ENCODE results near the gene PABPN1. TPM values are rescaled to one million over a fixed set of nuclear protein-coding genes. Genes with fewer than 3 reads are reported as not detected.
A peak's percentile ranks its signal among the peaks of the same experiment; 100 is the strongest.

The PABPN1 gene
- total RNA-seq, 1 experiment from 2014 or later, result 80.8 TPM

DNA sequence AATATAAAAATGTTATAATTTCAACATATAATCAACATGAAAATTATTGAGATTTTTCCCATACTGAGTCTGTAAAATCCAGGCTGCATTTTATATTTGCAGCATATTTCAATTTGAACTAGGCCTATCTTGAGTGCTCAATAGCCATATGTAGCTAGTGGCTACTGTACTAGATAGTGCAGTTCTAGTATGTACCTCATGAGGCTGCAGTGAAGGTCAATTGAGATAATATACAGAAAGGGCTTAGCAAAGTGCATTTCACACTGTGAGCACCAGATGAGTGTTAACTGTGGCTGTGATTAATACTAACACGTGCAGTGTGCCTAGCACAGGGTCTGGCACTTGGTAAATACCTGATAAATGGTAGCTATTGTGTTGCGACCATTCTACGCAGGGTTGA, 36.8 kb downstream of the PABPN1 start:
- DNase-seq (ENCODE audit: low read depth), result no peak

- DNase-seq (ENCODE audit: low read depth), result no peak
Measured at GRCh38 chr14:23358553-23359166, 37.4 kb downstream of the PABPN1 start.

GRCh38 chr14:23359167-23359626, 37.9 kb downstream of the PABPN1 start:
- no peak for DNase-seq (ENCODE audit: low read depth)

DNA sequence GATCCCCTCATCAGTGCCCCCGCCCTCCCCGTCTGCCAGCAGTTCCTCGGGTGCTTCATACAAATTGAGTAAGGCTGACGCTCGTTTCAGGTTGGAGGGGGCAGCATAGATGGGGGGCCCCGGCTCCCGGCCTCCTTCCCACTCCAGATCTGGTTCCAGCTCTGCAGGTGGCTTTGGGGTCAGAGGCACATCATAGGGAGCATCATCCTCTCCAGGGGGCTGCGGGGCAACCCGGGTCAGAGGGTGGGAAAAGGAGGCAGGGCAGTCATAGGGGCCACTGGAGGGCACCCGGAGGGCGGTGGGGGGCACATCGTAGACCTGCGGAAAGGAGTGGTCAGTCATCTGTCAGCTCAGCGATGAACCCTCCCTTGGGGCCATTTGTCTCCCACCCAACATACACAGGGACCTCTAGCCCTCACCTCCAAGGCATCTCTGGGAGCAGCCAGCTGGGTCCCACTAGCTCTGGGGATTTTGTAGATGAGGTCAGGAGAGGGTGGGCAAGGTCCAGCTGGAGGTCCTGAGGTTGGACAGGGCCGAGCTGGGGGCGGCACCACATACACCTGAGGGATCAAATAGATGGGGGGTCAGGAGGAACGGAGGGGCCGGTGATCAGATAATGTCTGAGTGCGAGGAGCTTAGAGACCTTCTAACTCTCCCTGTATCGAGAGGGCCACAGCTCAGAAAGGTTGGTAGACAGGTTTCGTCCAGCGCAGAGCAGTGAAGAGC, 38.6 kb downstream of the PABPN1 start:
- no peak for DNase-seq (ENCODE audit: low read depth)

GRCh38 chr14:23360496-23360895, 39.2 kb downstream of the PABPN1 start:
- peak; percentile 16 for DNase-seq (ENCODE audit: low read depth)

- DNase-seq (ENCODE audit: low read depth), result peak; percentile 30
Measured at GRCh38 chr14:23361320-23361719, 40.1 kb downstream of the PABPN1 start.

DNA sequence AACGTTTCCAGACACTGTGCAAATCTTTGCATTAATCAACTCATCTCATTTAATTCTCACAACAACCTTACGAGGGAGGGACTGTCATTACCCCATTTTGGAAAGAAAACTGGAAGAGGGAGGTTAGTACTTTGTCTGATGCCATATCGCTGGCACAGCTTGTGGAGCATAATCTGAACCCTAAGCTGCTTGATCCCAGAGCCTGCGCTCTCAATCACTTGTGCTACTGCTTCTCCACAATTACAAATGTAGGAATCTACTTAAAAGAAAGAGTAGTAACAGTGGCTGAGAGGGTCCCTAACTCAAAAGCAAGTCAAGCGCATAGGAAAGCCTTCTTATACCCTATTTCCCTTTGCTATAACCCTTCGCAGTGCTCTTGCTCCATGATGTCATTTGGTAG, 40.5 kb downstream of the PABPN1 start:
- DNase-seq (ENCODE audit: low read depth), result no peak

DNA sequence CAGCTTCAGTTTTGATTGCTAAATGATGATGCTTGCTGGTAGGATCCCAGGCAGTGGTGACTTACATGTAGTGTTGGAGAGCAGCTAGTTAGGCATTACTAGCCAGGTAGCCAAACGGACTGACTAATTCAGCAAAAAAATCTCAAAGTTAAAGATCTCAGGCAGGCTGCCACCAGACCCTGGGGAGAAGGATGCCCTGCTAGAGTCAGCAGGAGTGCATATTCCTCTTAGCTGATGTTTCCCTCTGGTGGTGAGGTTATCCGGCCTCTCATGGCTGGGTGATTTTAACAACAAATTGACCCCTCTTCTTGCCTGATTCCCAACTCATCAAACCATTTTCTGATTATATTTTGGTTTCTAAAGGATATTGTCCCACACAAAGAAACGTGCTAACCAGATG, 40.9 kb downstream of the PABPN1 start:
- peak; percentile 8 for DNase-seq (ENCODE audit: low read depth)

GRCh38 chr14:23364164-23365035, 43.1 kb downstream of the PABPN1 start:
- peak; percentile 20 for DNase-seq (ENCODE audit: low read depth)

GRCh38 chr14:23365036-23365731, 43.9 kb downstream of the PABPN1 start, which contains the start of gene EFS:
Gene EFS, minus strand, starts transcription at chr14:23365172. Its CDS starts 147 bp downstream, at chr14:23365025.
- no peak for DNase-seq (ENCODE audit: low read depth)

GRCh38 chr14:23365732-23366425, 44.6 kb downstream of the PABPN1 start:
- no peak for DNase-seq (ENCODE audit: low read depth)

DNA sequence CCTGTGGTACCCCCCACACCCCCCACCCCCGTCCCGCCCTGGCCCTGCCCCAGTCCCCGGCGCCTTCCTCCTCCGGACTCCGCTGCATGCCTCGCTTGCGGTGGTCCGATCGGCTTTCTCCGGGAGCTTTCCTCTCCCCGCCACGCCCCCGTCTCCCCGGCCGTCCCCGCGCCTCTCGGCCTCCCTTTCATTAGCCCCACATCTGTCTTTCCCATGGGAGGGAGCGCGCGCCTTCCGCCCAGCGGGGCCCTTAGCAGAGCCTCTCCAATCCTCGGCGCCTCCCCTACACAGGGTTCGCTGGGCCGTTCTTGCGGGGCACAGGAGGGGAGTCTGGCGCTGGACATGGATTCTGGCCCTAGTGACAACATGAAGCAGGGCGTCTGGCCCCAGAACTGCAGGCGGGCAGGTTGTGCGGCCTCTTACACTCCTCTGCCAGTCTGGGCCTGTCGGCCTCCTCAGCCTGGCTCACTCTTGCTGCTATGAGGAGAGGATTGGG, 45.2 kb downstream of the PABPN1 start:
- no peak for DNase-seq (ENCODE audit: low read depth)

- DNase-seq (ENCODE audit: low read depth), result no peak
Measured at GRCh38 chr14:23370221-23370620, 49.0 kb downstream of the PABPN1 start.

DNA sequence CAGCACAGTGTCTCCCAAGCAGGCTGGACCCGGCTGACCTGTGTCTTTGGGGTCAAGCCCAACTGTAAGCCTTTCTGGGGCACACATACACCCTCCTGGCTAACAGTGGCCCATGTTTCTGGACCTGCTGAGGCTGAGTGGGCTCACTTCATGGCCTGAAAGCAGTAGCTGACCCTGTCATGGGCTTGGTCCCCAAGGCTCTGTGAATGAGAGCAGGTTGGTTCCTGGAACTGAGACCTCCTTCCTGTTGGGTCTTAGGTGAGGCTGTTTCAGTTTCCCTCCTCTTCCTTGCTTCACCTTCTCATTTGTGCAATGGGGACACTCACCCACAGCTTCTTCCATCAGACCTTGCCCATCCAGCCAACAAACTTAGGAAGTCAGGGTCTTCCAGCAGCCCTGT, 50.6 kb downstream of the PABPN1 start:
- DNase-seq (ENCODE audit: low read depth), result no peak

DNA sequence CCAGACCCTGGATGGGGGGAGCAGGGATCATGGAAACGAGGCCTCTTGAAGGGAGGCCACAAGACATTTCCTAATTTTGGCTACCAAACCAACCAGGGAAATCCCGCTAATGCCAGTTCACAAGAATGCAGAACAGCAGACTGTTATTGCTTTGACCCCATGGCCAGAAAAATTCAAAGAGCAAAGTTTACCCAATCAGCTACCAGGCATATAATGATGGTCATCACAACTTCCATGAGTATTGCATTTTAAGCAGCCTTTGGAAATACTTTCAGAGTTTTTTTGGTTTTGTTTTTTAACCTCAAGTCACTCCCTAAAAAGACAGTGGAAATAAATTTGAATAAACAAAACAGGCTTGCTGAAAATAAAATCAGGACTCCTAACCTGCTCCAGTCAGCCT, 51.3 kb downstream of the PABPN1 start, which contains the start of gene IL25:
IL25 (plus strand) TSS at position 301 of the 400 bp plus-strand sequence.
- no peak for DNase-seq (ENCODE audit: low read depth)

DNA sequence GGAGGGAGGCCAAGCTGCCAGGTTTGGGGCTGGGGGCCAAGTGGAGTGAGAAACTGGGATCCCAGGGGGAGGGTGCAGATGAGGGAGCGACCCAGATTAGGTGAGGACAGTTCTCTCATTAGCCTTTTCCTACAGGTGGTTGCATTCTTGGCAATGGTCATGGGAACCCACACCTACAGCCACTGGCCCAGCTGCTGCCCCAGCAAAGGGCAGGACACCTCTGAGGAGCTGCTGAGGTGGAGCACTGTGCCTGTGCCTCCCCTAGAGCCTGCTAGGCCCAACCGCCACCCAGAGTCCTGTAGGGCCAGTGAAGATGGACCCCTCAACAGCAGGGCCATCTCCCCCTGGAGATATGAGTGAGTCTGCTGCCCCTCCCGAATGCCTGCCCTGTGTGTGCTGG, 51.8 kb downstream of the PABPN1 start:
- DNase-seq (ENCODE audit: low read depth), result no peak

Other genes starting within 250 kb of the PABPN1 start
- 47.1 and 64.0 TPM in 2 replicates for gene ACIN1, start 226.3 kb upstream of the PABPN1 start, total RNA-seq (2014; rRNA removed; shearing (Covaris generic))
- gene C14orf119, start 226.0 kb upstream of the PABPN1 start, total RNA-seq (2014; rRNA removed; shearing (Covaris generic)), result 67.5 and 78.5 TPM in 2 replicates
- gene CIROP, start 216.5 kb upstream of the PABPN1 start, total RNA-seq (2014; rRNA removed; shearing (Covaris generic)), result not detected in 2 replicates
- not detected in 2 replicates for gene CEBPE, start 202.2 kb upstream of the PABPN1 start, total RNA-seq (2014; rRNA removed; shearing (Covaris generic))
- 3.0 and 4.0 TPM in 2 replicates for gene SLC7A8, start 137.8 kb upstream of the PABPN1 start, total RNA-seq (2014; rRNA removed; shearing (Covaris generic))
- not detected in 2 replicates for gene RNF212B, start 83.5 kb upstream of the PABPN1 start, total RNA-seq (2014; rRNA removed; shearing (Covaris generic))
- 9.1 and 11.9 TPM in 2 replicates for gene HOMEZ, start 35.3 kb upstream of the PABPN1 start, total RNA-seq (2014; rRNA removed; shearing (Covaris generic))
- 3.0 and 5.0 TPM in 2 replicates for gene PPP1R3E, start 18.6 kb upstream of the PABPN1 start, total RNA-seq (2014; rRNA removed; shearing (Covaris generic))
- 9.5 and 17.1 TPM in 2 replicates for gene BCL2L2, start 14.6 kb upstream of the PABPN1 start, total RNA-seq (2014; rRNA removed; shearing (Covaris generic))
- gene SLC22A17, start 31.4 kb downstream of the PABPN1 start, total RNA-seq (2014; rRNA removed; shearing (Covaris generic)), result 4.6 and 8.6 TPM in 2 replicates
- gene EFS, start 43.7 kb downstream of the PABPN1 start, total RNA-seq (2014; rRNA removed; shearing (Covaris generic)), result 0.12 and 0.64 TPM in 2 replicates
- not detected in 2 replicates for gene IL25, start 51.4 kb downstream of the PABPN1 start, total RNA-seq (2014; rRNA removed; shearing (Covaris generic))
- gene CMTM5, start 55.6 kb downstream of the PABPN1 start, total RNA-seq (2014; rRNA removed; shearing (Covaris generic)), result not detected in 2 replicates
- gene MYH6, start 86.8 kb downstream of the PABPN1 start, total RNA-seq (2014; rRNA removed; shearing (Covaris generic)), result not detected in 2 replicates
- not detected in 2 replicates for gene MYH7, start 114.2 kb downstream of the PABPN1 start, total RNA-seq (2014; rRNA removed; shearing (Covaris generic))
- gene NGDN, start 148.2 kb downstream of the PABPN1 start, total RNA-seq (2014; rRNA removed; shearing (Covaris generic)), result 37.3 and 46.4 TPM in 2 replicates
- gene ZFHX2, start 230.3 kb downstream of the PABPN1 start, total RNA-seq (2014; rRNA removed; shearing (Covaris generic)), result 0.05 TPM in 1 of 2 replicates, not detected in the other
- 7.1 and 18.1 TPM in 2 replicates for gene THTPA, start 234.8 kb downstream of the PABPN1 start, total RNA-seq (2014; rRNA removed; shearing (Covaris generic))
- gene AP1G2, start 246.3 kb downstream of the PABPN1 start, total RNA-seq (2014; rRNA removed; shearing (Covaris generic)), result 14.7 and 21.3 TPM in 2 replicates